ENCODE data around the gene SOD3. TPM values are rescaled to one million over a fixed set of nuclear protein-coding genes. Genes with fewer than 3 reads are reported as not detected.

Gene SOD3
- total and polyA plus RNA-seq, 2 donors from 2014 or later, result 111 to 193 TPM

GRCh38 chr4:24809815-24810405 lies 14.5 kb downstream of the SOD3 start:
- no peaks in the 10 kb centered on the region for H3K36me3 ChIP-seq (ENCODE audit: control insufficient read depth in 2 of 3, insufficient read depth in 3 of 3, low read length in 3 of 3)
- no peaks in the 10 kb centered on the region for H3K9me3 ChIP-seq (ENCODE audit: control insufficient read depth in 2 of 3, insufficient read depth in 1 of 3, low read length in 3 of 3)
- no peak for FAIRE-seq
- H3K4me3 ChIP-seq (ENCODE audit: low read length in 3 of 3), result no peak overlapping the region
- no peak for TF ChIP-seq CTCF (IDR thresholded peaks at IDR 0.05; ENCODE audit: borderline replicate concordance, extremely low read depth, insufficient read depth)
- no peak for DNase-seq
- no peaks in the 10 kb centered on the region for H3K27me3 ChIP-seq (ENCODE audit: control insufficient read depth, insufficient read depth, low read length)
- H3K4me1 ChIP-seq (ENCODE audit: control insufficient read depth in 2 of 3, insufficient read depth in 2 of 3, low read depth in 1 of 3, low read length in 3 of 3), result no peaks in the 10 kb centered on the region
- intact Hi-C loops (cut with DNase I), result no loop called here
- no peak overlapping the region for H3K9ac ChIP-seq (ENCODE audit: low read length in 3 of 3)
- H3K27ac ChIP-seq (ENCODE audit: low read depth in 2 of 2, low read length in 2 of 2), result no peak overlapping the region

- H3K36me3 ChIP-seq (ENCODE audit: control insufficient read depth in 2 of 3, insufficient read depth in 3 of 3, low read length in 3 of 3), result no peaks in the 10 kb centered on the region
- H3K9me3 ChIP-seq (ENCODE audit: control insufficient read depth in 2 of 3, insufficient read depth in 1 of 3, low read length in 3 of 3), result no peaks in the 10 kb centered on the region
- no peak overlapping the region for H3K9ac ChIP-seq (ENCODE audit: low read length in 3 of 3)
- TF ChIP-seq CTCF (IDR thresholded peaks at IDR 0.05; ENCODE audit: borderline replicate concordance, extremely low read depth, insufficient read depth), result no peak
- no peaks in the 10 kb centered on the region for H3K27me3 ChIP-seq (ENCODE audit: control insufficient read depth, insufficient read depth, low read length)
- intact Hi-C loops (cut with DNase I), result no loop called here
- no peaks in the 10 kb centered on the region for H3K4me1 ChIP-seq (ENCODE audit: control insufficient read depth in 2 of 3, insufficient read depth in 2 of 3, low read depth in 1 of 3, low read length in 3 of 3)
- H3K4me3 ChIP-seq (ENCODE audit: low read length in 3 of 3), result no peak overlapping the region
- DNase-seq (no peak), FAIRE-seq (no peak)
- H3K27ac ChIP-seq (ENCODE audit: low read depth in 2 of 2, low read length in 2 of 2), result no peak overlapping the region
These were observed 15.7 kb downstream of the SOD3 start for GRCh38 chr4:24810871-24811631.

GRCh38 chr4:24813732-24814131 lies 18.4 kb downstream of the SOD3 start:
- H3K9ac ChIP-seq (ENCODE audit: low read length in 3 of 3), result no peak overlapping the region
- no peak for TF ChIP-seq CTCF (IDR thresholded peaks at IDR 0.05; ENCODE audit: borderline replicate concordance, extremely low read depth, insufficient read depth)
- H3K36me3 ChIP-seq (ENCODE audit: control insufficient read depth in 2 of 3, insufficient read depth in 3 of 3, low read length in 3 of 3), result peaks cover 0 to 4% (median 0%) of the 10 kb centered on the region in 3 donors
- FAIRE-seq, result no peak
- intact Hi-C loops (cut with DNase I), result no loop called here
- H3K27me3 ChIP-seq (ENCODE audit: control insufficient read depth, insufficient read depth, low read length), result no peaks in the 10 kb centered on the region
- H3K9me3 ChIP-seq (ENCODE audit: control insufficient read depth in 2 of 3, insufficient read depth in 1 of 3, low read length in 3 of 3), result no peaks in the 10 kb centered on the region
- no peak overlapping the region for H3K4me3 ChIP-seq (ENCODE audit: low read length in 3 of 3)
- no peaks in the 10 kb centered on the region for H3K4me1 ChIP-seq (ENCODE audit: control insufficient read depth in 2 of 3, insufficient read depth in 2 of 3, low read depth in 1 of 3, low read length in 3 of 3)
- DNase-seq, result no peak
- H3K27ac ChIP-seq (ENCODE audit: low read depth in 2 of 2, low read length in 2 of 2), result no peak overlapping the region

Measured in kidney (tissue), 14 donors.